ENCODE measurements around the gene MAZ.

Gene MAZ

DNA sequence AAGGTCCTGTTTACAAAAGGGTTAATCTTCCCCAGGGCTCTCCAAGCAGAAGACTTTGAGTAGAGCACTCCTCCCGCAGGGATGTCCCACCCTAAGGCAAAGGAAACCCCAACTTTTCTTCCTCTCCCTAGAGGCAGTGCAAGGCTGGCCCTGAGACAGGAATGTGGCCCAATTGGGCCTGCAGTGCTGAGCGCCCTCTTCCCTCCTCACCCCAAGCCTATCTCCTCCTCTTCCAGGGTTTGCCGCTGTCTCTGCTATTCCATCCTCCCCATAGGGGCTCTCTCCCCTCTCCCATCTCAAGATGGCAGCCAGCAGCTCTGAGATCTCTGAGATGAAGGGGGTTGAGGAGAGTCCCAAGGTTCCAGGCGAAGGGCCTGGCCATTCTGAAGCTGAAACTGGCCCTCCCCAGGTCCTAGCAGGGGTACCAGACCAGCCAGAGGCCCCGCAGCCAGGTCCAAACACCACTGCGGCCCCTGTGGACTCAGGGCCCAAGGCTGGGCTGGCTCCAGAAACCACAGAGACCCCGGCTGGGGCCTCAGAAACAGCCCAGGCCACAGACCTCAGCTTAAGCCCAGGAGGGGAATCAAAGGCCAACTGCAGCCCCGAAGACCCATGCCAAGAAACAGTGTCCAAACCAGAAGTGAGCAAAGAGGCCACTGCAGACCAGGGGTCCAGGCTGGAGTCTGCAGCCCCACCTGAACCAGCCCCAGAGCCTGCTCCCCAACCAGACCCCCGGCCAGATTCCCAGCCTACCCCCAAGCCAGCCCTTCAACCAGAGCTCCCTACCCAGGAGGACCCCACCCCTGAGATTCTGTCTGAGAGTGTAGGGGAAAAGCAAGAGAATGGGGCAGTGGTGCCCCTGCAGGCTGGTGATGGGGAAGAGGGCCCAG lies 6.7 kb downstream of the MAZ start:
- H3K4me1 Mint-ChIP-seq, result peaks cover 66% of the 10 kb centered on the region
- no peak overlapping the region for H3K27ac Mint-ChIP-seq
- H3K36me3 Mint-ChIP-seq, result peaks cover 4% of the 10 kb centered on the region
- no peaks in the 10 kb centered on the region for H3K27me3 Mint-ChIP-seq
- H3K9me3 Mint-ChIP-seq, result no peaks in the 10 kb centered on the region
- H3K4me3 Mint-ChIP-seq, result peak overlapping the region; percentile 88

DNA sequence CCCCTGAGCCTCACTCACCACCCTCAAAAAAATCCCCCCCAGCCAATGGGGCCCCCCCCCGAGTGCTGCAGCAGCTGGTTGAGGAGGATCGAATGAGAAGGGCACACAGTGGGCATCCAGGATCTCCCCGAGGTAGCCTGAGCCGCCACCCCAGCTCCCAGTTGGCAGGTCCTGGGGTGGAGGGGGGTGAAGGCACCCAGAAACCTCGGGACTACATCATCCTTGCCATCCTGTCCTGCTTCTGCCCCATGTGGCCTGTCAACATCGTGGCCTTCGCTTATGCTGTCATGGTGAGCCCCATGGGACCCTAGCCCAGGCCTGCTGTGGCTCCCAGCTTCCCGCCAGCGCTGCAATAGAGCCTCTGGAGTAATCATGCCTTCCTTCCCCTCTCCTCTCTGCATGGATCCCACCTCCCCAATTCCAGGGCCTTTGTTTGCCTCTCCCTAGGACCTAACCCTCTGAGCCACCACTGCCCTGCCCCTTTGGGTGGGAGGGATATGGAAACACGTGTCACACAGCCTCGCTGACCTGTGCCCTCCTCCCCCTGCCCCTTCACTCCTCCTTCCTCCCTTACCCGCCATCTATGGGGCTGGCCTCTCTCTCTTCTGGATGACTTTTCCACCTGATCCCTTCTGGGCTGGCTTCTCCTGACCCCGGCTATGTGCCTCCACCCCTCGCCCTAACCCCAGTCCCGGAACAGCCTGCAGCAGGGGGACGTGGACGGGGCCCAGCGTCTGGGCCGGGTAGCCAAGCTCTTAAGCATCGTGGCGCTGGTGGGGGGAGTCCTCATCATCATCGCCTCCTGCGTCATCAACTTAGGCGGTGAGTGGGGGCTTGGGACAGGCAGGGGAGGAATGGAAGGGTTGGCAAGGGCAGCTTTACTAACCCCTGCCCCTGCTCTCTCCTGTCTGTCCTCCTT lies 7.6 kb downstream of the MAZ start:
- Mint-ChIP-seq H3K36me3 (peaks cover 9% of the 10 kb centered on the region), H3K27me3 (no peaks in the 10 kb centered on the region), H3K4me3 (peak overlapping the region; percentile 42), H3K27ac (peak overlapping the region; percentile 41), H3K4me1 (peaks cover 67% of the 10 kb centered on the region), H3K9me3 (no peaks in the 10 kb centered on the region)

DNA sequence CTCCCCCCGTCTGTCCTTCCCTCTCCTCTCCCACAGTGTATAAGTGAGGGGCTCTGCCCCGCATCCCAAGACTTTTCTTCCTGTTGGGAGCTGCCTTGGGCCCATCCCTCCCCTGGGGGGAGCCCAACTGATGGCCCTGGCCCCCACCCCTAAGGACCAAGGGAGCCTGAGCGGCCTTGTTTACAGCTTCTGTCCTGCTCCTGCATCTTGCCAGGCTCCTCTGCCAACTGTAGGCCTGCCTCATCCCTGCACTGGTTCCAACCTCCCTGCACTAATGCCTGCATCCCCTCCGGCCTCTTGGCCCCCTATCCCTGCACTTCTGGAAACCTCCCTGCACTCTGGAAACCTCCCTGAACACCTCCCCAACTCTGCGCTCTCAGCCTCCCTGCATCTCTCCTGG lies 8.3 kb downstream of the MAZ start:
- no peaks in the 10 kb centered on the region for H3K9me3 Mint-ChIP-seq
- H3K4me1 Mint-ChIP-seq, result peaks cover 70% of the 10 kb centered on the region
- H3K27ac Mint-ChIP-seq, result peak overlapping the region; percentile 99
- no peaks in the 10 kb centered on the region for H3K27me3 Mint-ChIP-seq
- H3K4me3 Mint-ChIP-seq, result peak overlapping the region; percentile 96
- peaks cover 11% of the 10 kb centered on the region for H3K36me3 Mint-ChIP-seq

- Mint-ChIP-seq H3K9me3 (no peaks in the 10 kb centered on the region), H3K27ac (peak overlapping the region; percentile 99), H3K4me3 (peak overlapping the region; percentile 96), H3K4me1 (peaks cover 70% of the 10 kb centered on the region), H3K36me3 (peaks cover 11% of the 10 kb centered on the region), H3K27me3 (no peaks in the 10 kb centered on the region)
Observed at GRCh38 chr16:29815032-29815721, 8.8 kb downstream of the MAZ start.

DNA sequence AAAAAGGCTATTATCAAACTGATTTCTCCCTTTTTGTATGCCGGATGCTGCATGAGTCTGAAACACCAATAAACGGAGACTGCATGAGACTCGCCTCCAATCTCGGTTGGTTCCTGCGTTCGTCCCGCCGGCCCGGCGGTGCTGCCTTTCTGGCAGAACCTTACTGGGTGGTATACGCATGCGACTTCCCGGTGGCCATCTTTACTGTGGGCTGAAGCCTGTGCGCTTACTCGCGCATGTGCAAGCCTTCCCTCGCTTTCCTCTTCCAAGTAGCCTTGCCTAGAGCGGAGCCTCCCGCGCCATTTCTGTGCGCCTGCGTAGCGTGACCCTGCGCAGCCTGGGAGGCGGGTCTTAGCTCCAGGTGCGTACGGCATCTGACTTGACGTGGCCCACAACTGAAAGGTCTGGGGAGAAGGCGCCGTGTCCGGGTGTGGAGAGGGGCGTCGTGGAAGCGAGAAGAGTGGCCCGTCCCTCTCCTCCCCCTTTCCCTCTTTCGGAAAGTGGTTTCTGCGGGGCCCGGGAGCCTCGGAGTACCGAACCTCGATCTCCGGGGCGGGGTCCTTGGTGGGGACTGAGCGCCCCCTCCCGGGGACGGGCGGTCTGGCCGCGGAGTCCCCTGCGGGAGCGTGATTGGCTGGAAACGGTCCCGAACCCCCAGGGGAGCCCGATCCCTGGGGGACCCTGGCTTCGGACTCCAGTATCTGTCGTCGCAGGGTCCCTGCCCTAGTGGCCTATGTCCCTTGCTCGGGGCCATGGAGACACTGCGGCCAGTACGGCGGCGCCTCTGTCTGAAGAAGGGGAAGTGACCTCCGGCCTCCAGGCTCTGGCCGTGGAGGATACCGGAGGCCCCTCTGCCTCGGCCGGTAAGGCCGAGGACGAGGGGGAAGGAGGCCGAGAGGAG lies 9.7 kb downstream of the MAZ start, which contains the start of gene PAGR1:
Gene PAGR1, plus strand, starts transcription at position 360 of the 901 bp plus-strand sequence. Its CDS starts 374 bp downstream, at position 734.
- Mint-ChIP-seq H3K27ac (peak within 1 kb of the TSS; percentile 99), H3K4me1 (peaks cover 67% of the 10 kb centered on the region), H3K36me3 (peaks cover 11% of the 10 kb centered on the region), H3K9me3 (no peaks in the 10 kb centered on the region), H3K4me3 (peak within 1 kb of the TSS; percentile 96), H3K27me3 (no peaks in the 10 kb centered on the region)

DNA sequence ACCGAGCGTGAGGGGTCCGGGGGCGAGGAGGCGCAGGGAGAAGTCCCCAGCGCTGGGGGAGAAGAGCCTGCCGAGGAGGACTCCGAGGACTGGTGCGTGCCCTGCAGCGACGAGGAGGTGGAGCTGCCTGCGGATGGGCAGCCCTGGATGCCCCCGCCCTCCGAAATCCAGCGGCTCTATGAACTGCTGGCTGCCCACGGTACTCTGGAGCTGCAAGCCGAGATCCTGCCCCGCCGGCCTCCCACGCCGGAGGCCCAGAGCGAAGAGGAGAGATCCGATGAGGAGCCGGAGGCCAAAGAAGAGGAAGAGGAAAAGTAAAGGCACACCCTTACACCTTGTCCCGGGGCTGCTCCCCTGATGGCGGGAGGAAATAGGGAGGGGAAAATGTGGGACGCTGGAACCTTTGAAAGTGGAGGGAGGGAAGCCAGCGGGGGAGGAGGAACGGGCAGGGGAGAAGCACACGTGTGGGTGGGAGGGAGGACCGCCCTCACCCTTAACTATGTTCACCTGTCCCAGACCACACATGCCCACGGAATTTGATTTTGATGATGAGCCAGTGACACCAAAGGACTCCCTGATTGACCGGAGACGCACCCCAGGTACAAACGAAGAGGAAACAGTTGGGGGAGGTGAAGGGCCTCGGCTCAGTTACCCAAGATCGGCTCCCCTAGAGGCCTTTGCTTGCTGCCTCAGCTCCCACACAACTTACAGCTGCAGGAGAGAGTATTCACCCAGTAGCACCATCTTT lies 10.5 kb downstream of the MAZ start:
- H3K4me3 Mint-ChIP-seq, result peak overlapping the region; percentile 96
- no peaks in the 10 kb centered on the region for H3K9me3 Mint-ChIP-seq
- peaks cover 66% of the 10 kb centered on the region for H3K4me1 Mint-ChIP-seq
- peak overlapping the region; percentile 93 for H3K27ac Mint-ChIP-seq
- H3K36me3 Mint-ChIP-seq, result peaks cover 11% of the 10 kb centered on the region
- H3K27me3 Mint-ChIP-seq, result no peaks in the 10 kb centered on the region

DNA sequence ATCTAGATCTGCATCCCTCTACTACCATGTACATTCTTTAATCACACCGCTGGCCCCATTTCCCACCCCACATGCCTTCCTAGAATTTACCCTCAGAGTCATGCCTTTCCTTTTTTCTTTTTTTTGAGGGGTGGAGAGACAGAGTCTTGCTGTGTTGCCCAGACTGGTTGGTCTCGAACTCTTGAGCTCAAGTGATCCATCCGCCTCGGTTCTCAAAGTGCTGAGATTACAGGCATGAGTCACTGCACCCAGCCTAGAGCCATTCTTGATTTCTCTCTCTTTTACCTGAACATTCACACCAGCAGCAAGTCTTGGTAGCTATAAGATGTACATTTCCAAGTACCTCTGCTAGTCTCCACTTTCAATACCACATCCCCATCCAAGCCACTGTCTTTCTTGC lies 11.8 kb downstream of the MAZ start:
- H3K27ac Mint-ChIP-seq, result peak overlapping the region; percentile 86
- H3K4me3 Mint-ChIP-seq, result peak overlapping the region; percentile 88
- H3K9me3 Mint-ChIP-seq, result no peaks in the 10 kb centered on the region
- no peaks in the 10 kb centered on the region for H3K27me3 Mint-ChIP-seq
- H3K36me3 Mint-ChIP-seq, result peaks cover 13% of the 10 kb centered on the region
- peaks cover 69% of the 10 kb centered on the region for H3K4me1 Mint-ChIP-seq

DNA sequence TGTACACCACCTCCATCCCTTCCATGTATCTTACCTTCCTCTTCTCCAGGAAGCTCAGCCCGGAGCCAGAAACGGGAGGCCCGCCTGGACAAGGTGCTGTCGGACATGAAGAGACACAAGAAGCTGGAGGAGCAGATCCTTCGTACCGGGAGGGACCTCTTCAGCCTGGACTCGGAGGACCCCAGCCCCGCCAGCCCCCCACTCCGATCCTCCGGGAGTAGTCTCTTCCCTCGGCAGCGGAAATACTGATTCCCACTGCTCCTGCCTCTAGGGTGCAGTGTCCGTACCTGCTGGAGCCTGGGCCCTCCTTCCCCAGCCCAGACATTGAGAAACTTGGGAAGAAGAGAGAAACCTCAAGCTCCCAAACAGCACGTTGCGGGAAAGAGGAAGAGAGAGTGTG lies 13.2 kb downstream of the MAZ start:
- Mint-ChIP-seq H3K9me3 (no peaks in the 10 kb centered on the region), H3K27ac (peak overlapping the region; percentile 99), H3K4me3 (peak overlapping the region; percentile 96), H3K27me3 (no peaks in the 10 kb centered on the region), H3K4me1 (peaks cover 73% of the 10 kb centered on the region), H3K36me3 (peaks cover 13% of the 10 kb centered on the region)

DNA sequence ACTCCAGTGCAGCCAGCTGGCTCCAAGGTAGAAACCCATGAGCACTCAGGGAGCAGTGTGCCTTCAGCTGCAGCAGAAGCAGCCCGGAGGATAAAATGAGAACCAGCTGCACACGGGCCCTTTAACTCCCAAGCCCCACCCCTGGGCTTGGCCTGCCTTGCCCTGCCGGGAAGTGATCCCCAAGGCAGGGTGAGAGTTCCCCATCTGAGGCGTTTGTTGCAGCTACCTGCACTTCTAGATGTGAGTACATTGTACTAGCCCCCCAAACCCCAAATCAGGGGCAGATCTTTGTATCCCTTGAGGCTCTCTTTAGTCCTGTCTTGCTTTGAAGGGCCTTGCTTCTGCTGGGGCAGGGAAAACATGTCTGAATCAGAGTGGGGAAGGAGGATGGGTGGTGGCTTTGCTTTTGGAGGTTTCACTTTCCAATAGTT lies 14.0 kb downstream of the MAZ start, which contains the start of gene MVP:
Gene MVP, plus strand, starts transcription at position 192 of the 431 bp plus-strand sequence. CDS start 10,088 bp downstream, outside the sequence.
- H3K27me3 Mint-ChIP-seq, result no peaks in the 10 kb centered on the region
- H3K36me3 Mint-ChIP-seq, result peaks cover 13% of the 10 kb centered on the region
- H3K27ac Mint-ChIP-seq, result peak within 1 kb of the TSS; percentile 99
- H3K4me3 Mint-ChIP-seq, result peak within 1 kb of the TSS; percentile 96
- no peaks in the 10 kb centered on the region for H3K9me3 Mint-ChIP-seq
- peaks cover 73% of the 10 kb centered on the region for H3K4me1 Mint-ChIP-seq

DNA sequence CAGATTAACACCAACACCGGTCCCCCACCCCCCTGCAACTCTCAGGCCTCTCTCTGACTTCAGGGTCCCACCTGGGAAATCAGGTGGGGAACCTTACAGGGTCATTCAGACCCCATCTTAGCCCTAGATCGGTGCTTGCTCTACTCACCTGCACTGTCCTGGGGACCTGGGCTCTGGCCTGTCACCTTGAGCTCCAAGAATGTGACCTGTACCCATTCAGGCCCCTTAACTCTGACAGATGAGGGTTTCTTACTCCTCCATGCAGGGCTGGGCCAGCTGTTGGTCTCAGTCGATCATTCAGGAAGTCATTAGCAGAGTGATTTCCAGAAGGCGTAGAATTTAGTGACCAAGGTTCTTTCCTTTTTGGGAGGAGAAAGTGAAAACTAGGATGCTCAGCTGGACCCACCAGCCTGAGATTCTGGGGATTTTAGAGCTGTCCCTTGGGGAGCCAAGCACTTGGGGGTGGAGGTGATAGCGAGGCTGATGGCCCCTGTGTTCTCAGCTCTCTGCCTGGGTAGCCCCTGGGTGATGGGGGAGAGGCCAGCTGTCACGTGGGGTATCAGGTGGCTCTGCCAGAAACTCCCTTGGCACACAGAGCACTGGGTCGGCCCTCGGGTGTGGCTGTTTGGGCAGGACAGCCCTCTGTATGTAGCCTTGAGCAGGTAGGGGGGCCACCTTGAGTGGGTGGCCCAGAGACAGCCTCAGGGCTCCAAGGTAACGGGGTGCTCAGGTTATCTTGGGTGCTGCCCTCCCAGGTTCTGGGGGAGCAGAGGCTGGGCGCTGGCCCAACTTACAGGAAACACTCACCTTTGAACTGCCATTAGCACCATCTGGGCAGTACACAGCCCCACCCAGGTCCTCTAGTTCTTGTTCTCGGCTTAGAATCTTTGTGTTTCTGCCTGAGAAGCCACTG lies 14.7 kb downstream of the MAZ start:
- Mint-ChIP-seq H3K27me3 (no peaks in the 10 kb centered on the region), H3K36me3 (peaks cover 13% of the 10 kb centered on the region), H3K9me3 (no peaks in the 10 kb centered on the region), H3K4me1 (peaks cover 74% of the 10 kb centered on the region), H3K4me3 (peak overlapping the region; percentile 96), H3K27ac (peak overlapping the region; percentile 99)

- peak overlapping the region; percentile 99 for H3K27ac Mint-ChIP-seq
- peaks cover 79% of the 10 kb centered on the region for H3K4me1 Mint-ChIP-seq
- no peaks in the 10 kb centered on the region for H3K27me3 Mint-ChIP-seq
- H3K9me3 Mint-ChIP-seq, result no peaks in the 10 kb centered on the region
- peak overlapping the region; percentile 96 for H3K4me3 Mint-ChIP-seq
- H3K36me3 Mint-ChIP-seq, result peaks cover 13% of the 10 kb centered on the region
Observed at GRCh38 chr16:29821643-29822115, 15.3 kb downstream of the MAZ start.

DNA sequence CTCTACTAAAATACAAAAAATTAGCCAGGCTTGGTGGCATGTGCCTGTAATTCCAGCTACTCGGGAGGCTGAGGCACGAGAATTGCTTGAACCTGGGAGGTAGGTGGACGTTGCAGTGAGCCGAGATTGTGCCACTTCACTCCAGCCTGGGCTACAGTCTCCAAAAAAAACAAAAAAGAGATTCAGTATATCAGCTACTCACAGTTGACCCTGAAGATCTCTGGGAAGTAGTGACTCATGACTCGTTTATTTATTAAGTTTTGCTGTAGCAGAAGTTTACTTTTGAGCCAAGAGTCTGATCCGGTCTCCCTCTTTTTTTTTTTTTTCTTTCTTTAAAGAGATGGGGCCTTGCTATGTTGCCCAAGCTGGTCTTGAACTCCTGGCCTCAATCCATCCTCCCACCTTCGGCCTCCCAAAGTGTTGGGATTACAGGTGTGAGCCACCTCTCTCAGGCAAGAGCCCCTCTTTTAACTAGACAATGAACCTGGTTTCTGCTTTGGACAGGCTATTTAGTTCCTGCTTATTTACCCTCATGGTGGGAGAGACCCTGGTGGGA lies 18.3 kb downstream of the MAZ start:
- Mint-ChIP-seq H3K36me3 (peaks cover 2% of the 10 kb centered on the region), H3K9me3 (no peaks in the 10 kb centered on the region), H3K4me3 (peak overlapping the region; percentile 61)

More for the DNA sequence above, 18.3 kb downstream of the MAZ start:
- Mint-ChIP-seq H3K27me3 (no peaks in the 10 kb centered on the region), H3K4me1 (peaks cover 68% of the 10 kb centered on the region), H3K27ac (peak overlapping the region; percentile 83)

Measured in activated naive CD4-positive, alpha-beta T cell treated with anti-CD3 and anti-CD28 coated beads, Interleukin-2, amount 50 U/mL, for 24 hours (primary cell).